Islet precursor cell (in vitro differentiated cells): Measurements from ENCODE around the gene CNPY1.

ENCODE experiments used
- DNase-seq: peaks from one replicate; pipeline ENCODE4 v3.0.0-alpha.2; 2018

CNPY1 gene

GRCh38 chr7:155452505-155453295 lies 93.7 kb downstream of the CNPY1 start:
- no peak for DNase-seq

DNA sequence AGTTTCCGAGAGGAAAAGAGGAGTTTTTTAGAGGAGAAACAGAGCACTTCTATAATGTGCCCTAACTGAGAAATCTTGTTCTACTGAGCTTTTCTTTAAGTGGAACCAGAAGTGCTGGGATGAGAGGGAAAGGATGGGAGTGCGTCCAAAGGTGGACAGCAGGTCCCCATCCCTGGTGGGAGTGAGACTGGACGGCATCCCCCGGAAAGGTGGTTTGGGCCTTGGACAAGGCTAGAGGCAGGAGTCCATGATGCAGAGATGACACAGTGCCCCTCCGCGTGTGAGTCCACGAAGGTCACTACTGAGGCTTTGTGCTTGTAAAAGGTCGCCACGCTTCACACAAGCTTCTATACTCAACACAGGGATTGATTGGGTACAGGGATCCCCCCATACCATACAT lies 94.5 kb downstream of the CNPY1 start:
- no peak for DNase-seq
